ENCODE results near the gene CLIP1.
A peak's percentile ranks its signal among the peaks of the same experiment; 100 is the strongest.

The CLIP1 gene

DNA sequence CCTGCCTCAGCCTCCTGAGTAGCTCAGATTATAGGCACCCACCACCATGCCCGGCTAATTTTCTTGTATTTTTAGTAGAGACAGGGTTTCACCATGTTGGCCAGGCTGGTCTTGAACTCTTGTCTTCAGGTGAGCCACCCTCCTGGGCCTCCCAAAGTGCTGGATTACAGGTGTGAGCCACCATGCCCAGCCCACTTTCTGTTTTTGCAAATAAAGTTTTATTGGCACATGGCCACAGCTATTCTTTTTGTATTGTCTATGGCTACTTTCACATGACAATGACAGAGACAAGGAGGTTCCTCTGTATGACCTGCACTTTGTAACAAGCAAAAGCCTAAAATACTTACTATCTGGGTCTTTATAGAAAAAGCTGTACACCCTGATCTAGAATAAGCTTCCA lies 176.9 kb downstream of the CLIP1 start:
- no peak for DNase-seq (ENCODE audit: low read depth)

DNA sequence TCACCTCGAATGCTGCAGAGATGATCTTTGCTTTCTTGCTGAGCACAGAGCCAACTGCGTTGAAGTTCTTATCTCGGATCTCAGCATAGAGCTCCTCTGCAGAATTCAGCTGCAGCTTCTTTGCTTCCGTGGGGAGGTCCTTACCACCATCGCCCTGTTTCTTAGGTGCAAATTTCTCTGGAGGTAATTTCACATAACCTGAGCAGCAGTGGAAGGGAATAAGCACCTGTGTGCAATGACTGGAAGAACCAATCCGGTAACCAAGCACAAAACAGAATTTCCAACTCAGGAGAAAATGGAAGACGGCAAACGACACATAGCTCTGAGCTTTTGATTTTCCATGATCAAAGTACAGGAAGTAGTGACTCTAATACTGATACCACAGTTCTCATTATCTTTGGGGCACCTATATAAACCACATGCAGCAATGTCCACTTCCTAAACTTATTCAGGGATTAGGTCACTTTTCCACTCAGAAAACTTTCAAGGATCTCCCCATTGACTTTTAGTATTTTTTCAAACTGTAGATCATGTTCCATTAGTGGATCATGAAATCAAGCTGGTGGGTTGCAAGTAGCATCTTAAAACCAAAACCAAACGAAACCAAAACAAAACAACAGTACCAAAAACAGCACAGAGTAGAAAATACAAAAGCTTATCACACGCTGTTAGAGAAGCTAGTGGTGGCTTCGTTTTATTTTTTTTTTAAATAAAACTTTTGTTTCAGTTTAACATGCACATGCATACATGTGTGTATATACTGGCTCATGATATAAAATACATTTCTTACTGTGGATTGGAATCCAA lies 177.7 kb downstream of the CLIP1 start:
- DNase-seq (ENCODE audit: low read depth): no peak

DNA sequence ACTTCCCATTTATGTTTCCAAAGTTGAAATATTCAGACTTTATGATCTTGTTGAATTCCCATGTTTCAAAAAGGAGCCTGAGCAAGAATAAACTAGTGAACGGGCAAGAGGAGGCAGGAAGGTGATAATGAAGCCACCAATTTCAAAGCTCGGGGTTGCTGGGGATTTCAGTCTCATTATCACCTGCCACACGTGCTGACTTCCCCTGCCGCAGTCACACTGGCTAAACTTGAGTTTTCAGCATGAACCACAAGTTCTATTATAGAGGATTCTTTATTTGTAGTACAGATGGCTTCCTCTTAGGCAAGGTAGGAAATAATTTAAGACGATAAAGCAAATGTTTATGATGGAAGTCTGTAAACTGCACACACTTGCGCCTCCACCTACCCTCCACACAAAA lies 178.5 kb downstream of the CLIP1 start:
- no peak for DNase-seq (ENCODE audit: low read depth)

DNA sequence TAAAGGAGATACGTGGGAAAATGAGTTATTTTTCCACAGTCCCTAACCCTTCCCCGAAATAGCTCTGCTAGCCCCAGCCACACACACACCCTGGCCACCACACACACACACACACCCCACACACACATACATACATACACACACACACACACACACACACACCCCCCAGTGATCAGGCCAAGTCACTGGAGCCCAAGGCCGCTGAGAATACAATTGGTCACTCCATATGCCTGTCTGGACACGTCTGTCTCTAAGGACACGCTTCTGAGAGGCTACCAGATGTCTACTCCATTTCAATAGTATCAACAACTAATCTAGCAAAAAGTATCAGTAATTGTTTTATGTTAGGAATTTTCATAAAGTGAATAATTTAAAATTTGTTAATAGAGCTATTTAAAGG lies 183.6 kb downstream of the CLIP1 start:
- DNase-seq (ENCODE audit: low read depth): no peak

DNA sequence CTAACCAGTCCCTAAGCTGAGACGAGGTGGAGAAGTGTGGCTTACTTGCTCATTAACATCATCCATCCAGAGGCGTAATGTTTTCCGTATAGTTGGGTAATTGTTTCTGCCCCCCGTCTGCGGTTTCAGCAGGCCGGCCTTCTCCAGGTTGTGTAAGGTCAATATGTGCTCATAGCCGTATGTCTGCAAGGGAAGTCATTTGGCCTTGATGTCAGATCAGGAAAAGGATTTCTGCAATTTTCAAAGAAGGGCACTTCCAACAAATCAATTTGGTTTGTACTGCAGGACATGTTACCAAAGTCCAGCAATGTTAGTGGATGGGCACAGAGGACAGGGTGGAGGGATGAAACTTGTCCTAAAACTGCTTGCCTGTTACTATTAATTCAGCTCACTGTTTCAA lies 186.7 kb downstream of the CLIP1 start:
- no peak for DNase-seq (ENCODE audit: low read depth)

DNA sequence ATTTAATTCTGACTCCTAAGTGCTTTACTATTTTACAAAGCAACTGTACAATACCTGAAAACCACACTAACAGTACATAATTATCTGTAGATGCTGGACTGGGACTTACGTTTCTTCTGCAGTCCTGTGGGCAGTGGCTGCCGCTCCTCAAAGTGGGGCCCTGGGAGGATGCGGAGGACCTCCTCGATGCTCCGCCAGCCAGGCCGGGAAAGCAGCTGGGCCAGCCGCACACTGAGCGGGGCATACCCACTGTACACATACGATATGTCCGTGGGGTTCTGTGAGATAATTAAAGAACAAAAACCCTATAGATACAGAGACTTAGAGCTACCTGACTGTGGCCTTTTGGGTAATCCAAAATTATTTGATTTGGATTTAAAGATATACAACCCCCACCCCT lies 189.8 kb downstream of the CLIP1 start:
- no peak for DNase-seq (ENCODE audit: low read depth)

DNA sequence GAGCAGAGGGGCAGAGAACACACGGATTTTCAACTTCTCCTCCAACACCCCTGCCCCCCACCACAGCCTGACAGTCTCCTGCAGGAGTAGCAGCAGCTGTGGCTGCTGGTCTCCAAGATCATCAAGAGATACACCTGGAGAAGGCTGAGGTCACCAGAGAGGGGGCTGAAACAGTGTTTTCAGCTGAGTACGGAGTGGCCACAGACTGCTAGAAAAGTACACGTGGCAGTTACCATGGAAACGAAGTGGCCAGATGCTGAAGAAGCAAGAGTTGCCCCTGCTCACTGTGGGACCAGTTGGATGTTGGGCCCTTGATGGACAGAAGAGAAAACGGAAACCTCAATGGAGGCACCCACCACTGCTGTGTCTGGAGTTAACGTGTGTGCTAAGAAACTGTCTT lies 191.7 kb downstream of the CLIP1 start:
- DNase-seq (ENCODE audit: low read depth): no peak

DNA sequence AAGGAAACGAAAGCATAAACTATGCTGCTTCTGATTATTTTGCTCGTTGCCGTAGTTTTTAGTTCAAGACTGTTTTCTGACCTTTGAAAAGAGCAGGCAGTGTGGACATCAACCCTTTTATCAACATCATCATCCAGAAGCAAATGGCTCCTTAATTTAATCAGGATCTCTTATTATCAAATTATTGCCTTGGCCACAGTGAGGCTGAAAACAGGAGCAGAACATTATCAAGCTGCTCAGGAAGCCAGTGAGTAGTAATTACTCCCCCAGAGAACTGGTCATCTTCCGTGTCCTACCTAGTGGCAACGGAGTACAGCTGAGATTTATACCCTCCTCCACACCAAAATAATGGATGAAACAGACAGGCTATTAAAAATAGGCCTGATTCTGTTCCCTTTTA lies 194.4 kb downstream of the CLIP1 start:
- DNase-seq (ENCODE audit: low read depth): no peak

DNA sequence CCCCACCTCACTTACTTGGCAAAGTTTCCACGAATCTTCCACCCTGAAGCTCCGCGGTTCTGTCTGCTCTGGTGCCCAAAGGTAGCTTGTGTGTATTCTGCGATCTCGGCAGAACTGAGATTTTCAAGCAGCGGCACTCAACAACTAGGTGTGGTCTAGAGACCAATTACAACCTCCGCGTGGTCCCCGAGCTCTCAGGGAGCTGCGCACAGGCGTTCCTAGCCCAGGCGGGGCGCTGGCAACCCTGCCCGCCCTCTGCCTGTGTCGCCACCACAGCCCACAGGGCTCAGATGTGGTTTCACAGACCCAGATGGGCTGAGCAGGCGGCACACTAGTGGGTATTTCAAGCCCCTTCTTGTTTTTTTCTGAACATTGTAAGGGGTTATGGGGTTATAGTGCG lies 195.1 kb downstream of the CLIP1 start:
- peak; percentile 40 for DNase-seq (ENCODE audit: low read depth)

DNA sequence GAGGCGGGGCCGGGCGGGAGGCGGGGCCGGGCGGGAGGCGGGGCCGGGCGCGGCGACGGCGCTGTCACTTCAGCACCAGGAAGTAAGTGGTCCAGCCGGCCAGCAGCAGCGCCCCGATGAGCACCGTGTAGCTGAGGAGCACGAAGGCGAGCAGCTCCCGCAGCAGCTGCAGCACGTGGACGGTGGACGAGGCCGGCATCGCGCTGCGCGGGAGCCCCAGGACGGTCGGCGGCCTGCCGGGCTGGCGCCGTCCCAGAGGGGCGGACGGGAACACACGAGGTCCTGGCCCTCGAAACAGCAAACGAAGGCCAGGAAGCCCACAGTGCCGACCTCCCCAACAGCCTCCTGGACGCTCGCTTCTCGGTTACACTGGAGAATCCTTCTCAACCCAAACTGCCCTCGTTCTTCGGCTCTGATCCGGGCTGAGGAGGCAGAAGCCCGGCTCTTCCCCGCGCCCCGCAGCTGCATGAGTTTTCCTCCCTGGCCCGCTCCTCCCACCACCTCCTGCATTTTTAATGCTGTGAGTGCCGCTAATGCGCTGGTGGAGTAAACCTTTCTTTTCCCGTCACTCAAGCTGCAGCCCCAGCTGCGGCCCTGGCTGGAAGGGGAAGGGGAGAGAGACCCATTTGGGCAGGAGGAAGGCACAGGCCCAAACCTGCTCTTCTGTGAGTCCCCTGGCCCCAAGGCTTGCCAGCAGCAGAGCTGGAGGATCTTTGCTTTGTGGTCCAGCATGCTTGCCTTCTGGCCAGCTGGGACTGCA lies 195.9 kb downstream of the CLIP1 start:
- no peak for DNase-seq (ENCODE audit: low read depth)

DNA sequence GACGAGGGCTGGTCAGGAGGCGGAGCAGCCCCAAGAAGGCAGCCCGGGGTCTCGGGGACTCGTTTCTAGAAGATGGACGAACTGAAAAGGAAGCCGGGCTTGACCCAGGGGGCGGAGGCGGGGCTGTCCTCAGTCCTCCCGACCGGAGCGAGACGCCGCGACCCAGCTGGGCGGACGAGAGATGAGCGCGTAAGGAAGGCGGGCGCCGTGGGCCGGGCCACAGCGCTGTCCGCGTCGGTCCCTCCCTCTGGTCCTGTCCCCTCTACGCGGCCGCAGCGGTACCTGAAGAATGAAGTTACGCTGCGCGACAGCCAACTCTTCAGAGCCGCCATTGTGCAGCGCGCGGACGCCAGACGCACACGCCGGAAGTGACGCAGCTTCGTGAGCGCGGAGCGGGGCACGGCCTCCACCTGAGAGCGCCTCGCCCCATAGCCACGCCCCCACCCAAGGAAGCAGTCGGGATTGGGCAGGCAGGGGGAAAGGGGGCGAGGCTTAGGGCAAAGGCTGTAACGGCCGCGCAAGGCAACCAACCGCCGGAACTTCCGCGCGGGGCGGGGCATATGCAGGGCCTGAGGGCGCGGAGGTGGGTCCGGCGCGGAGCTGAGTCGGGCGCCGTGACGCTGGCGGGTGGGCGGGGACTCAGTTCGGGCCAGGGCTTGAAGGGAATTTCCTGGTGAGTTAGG lies 196.6 kb downstream of the CLIP1 start, which contains the start of gene DIABLO:
Gene DIABLO (minus strand): TSS at position 370 of the 683 bp plus-strand sequence. CDS start 38 bp downstream, at position 332.
- DNase-seq (ENCODE audit: low read depth): peak; percentile 99

Data from stimulated activated CD8-positive, alpha-beta memory T cell treated with anti-CD3 and anti-CD28 coated beads, Interleukin-4, amount 100 ng/mL, for 24 hours (primary cell).